AG09309 (cell line): ENCODE results near the gene PLA2G6.

Experiments
- DNase-seq: peaks from one replicate; pipeline ENCODE4 v3.0.0-alpha.2; 2010; ENCODE audit warnings: low read depth
- H3K4me3 ChIP-seq: 2 replicates; pipeline ENCODE4 v1.5.1; 2011; ENCODE audit warnings: mild to moderate bottlenecking, low read depth, low read length, moderate library complexity; ENCODE audit not compliant: control insufficient read depth
- CTCF ChIP-seq: IDR thresholded peaks from 2 replicates; pipeline ENCODE4 v1.5.1; 2011; ENCODE audit warnings: mild to moderate bottlenecking, low read depth, low read length, inconsistent platforms; ENCODE audit not compliant: insufficient read depth, control insufficient read depth; ENCODE audit errors: missing control alignments

PLA2G6 gene

GRCh38 chr22:38074181-38075104, 107.2 kb downstream of the PLA2G6 start:
- no peak for DNase-seq
- no peak for TF ChIP-seq CTCF

GRCh38 chr22:38073150-38074130, 108.2 kb downstream of the PLA2G6 start:
- DNase-seq: no peak
- TF ChIP-seq CTCF: no peak
- no peak overlapping the region for H3K4me3 ChIP-seq

More at GRCh38 chr22:38074181-38075104, 107.2 kb downstream of the PLA2G6 start:
- no peak overlapping the region for H3K4me3 ChIP-seq

GRCh38 chr22:38072322-38073149, 109.1 kb downstream of the PLA2G6 start:
- TF ChIP-seq CTCF: no peak
- no peak for DNase-seq
- H3K4me3 ChIP-seq: no peak overlapping the region

GRCh38 chr22:38071421-38072321, 110.0 kb downstream of the PLA2G6 start:
- no peak for DNase-seq
- H3K4me3 ChIP-seq: no peak overlapping the region
- no peak for TF ChIP-seq CTCF

GRCh38 chr22:38070250-38070921, 111.2 kb downstream of the PLA2G6 start:
- DNase-seq: no peak
- H3K4me3 ChIP-seq: no peak overlapping the region
- no peak for TF ChIP-seq CTCF
